HK-2 (cell line): ENCODE measurements around the gene PRLR.

Experiments used
- DNase-seq: peaks from one replicate; pipeline ENCODE4 v3.0.0-alpha.2; 2018; ENCODE audit not compliant: unreplicated experiment

PRLR gene

GRCh38 chr5:35233601-35234000 lies 3.3 kb upstream of the PRLR start:
- no peak for DNase-seq

GRCh38 chr5:35233121-35233520 lies 2.8 kb upstream of the PRLR start:
- DNase-seq, result no peak

DNA sequence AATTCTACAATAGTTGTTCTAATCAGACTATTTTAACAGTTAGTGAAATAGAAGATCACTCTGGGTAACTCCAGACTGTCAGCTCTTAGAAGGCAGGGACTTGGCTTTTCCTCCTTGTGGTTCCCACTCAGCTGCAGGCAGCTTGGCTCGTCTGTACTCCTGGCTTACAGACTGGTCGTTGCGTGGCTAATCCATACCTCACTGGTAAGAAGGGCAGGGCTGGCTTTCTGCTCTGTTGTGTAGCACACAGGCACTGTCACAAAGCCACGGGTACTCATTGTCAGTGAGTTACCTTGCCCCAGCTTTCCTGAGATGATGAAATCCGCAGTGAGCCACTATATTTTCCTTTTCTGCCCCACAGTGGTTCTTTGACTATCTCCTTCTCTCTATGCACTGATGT lies 1.8 kb upstream of the PRLR start:
- DNase-seq, result no peak

DNA sequence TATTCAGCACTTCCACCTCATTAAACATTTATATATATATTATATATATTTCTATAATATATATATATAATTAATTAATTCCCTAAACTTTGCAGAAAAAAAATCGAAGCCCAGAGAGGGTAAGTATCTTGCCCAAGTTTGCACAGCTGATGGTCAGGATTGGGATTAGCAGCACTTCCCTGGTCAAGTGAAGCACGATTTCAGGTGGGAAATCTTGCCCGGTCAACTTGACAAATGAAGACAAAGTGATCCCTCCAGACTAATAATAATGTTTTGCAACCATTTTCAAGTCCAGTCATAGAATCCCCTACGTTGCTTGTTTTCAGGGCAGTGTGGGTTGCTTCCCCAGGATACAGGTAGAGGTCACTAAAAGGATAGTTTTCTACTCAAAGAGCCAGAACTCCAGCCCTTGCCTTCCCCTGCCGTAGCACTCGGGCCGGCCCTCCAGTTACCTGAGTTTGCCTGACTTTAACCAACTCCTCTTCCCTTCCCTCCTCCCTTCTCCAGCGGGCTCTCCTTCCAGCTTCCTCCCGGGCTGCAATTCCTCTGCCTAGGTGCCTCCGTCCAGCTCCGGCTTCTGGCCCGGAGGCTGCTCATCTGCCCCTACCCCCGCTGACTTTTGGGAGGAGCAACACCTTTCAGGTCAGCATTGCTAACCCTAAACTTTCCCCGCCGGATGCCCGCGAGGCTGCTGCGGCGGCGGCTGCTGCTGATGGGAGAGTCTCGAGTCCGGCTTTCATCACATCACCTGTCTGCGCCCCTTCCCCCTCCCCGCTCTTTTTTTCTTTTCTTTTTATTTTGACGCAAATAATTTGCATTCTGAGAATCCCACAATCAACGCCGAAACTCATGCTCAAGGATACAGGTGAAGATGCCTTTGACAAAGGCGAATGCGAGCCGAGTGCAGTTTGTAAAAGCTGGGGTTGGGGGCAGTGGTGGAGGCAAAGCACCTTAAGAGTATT lies 930 bp downstream of the PRLR start:
- DNase-seq, result peak; percentile 17

- no peak for DNase-seq
Measured at GRCh38 chr5:35228310-35228709, 2.0 kb downstream of the PRLR start.

DNA sequence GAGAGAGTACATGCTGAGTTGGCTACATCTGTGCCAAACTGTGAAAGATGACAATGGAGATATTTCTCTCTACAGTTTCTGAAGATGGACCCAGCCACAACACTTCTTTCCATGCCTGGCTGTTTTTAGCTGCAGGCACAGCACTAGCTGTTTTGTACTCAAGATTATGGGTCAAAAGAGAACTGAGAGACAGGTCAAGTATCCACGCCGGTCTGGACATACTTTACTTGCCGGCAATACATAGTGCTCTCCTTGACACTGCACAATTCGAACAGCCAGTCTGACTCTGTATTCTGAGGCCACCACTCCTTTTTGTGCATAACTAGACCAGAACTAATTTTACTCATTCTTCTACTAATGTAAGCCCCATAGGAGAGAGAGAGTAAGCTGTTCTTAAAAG lies 2.6 kb downstream of the PRLR start:
- DNase-seq, result no peak

- DNase-seq, result no peak
Measured at GRCh38 chr5:35223787-35224395, 6.4 kb downstream of the PRLR start.

- DNase-seq, result no peak
Measured at GRCh38 chr5:35220967-35221366, 9.3 kb downstream of the PRLR start.

- no peak for DNase-seq
Measured at GRCh38 chr5:35218981-35219380, 11.3 kb downstream of the PRLR start.

DNA sequence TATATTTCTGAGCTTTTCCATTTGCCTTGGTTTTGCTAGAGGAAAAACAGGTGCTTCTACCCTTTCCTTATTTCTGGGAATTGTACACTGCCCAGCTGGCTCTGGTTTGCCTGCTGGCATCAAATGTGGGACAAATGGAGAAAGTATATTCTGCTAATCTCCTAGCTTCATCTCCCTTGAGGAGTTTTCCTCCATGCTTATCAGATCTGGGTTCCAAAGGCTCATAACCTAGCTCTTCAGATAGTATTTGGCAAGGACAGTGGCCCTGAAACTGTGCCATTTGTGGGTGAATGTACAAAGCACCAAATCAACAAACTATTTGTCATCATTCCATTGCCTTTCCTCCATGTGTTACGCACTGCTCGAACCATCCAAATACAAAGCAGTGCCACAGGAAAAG lies 16.2 kb downstream of the PRLR start:
- DNase-seq, result no peak

DNA sequence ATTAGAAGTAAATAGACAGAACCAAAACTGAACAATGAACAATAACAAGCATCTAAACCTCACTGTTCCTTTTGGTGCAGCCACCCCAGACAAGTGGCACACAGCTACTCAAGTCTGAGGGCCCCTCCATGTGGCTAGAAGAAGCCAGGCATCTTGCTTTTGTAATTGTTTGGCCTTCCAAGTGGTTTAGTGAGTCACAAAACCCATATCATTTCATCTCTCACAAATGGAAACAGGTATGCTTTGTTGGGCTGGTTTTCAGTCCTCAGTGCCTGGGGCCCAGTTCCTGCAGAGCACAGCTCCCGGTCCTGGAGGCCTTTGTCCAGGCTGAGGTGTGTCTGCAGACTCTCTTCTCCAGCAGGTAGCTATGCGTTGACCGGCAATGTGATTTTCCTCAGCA lies 16.7 kb downstream of the PRLR start:
- DNase-seq, result no peak

DNA sequence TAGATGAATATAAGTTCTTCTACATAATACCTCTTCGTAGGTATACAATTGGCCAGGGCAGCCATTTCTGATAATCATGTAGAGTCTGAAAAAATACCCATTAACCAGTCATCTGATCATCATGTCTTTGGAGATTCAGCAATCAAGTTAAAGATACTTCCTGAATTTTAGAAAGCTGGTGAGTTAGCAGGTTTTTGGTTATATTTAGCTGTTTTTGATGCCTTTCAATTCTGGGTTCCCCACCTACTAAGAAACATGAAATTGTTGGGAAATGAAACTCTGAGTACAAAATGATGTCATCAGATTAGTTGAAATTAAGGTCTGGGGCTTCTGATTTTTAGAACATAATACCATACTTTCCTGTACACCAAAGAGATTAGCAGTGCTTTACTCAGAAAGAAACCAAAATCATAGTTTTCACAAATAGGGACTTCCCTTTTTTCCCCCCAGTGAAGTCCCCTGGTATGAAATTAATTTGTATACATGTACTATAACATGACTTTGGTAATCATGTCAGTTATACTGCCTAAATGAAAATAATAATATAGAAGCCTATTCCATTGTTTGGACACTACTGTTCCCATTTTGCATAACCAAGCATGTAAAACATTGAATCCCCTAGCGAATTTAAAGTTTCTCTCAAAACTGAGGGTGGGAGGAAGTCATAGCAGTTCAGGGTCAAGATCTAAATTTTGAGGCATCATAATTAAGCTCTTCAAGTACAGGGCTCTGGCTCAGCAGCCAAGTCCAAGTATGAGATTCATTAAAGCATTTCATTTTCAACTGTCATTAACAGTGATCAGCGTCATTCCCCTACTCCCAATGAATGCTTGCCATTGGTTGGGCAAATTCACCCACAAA lies 17.9 kb downstream of the PRLR start:
- no peak for DNase-seq

DNA sequence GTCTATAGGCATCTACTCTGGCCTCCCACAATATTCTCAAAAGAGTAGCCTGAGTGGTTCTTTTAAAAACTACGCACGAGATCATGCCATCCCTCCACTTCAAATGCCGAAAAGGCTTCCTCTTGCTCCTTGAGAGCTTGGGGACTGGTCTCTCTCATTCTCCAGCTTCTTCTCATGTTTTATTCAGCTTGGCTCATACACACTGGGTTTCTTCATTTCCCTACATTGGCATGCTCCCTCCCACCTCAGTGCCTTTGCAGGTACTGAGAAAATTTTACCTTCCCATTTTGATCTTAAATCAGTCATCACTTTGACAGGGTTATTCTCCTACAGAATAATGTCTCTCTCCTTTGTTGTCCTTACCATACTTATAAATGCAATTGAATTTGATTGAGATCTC lies 20.4 kb downstream of the PRLR start:
- DNase-seq, result no peak

GRCh38 chr5:35205606-35206005 lies 24.7 kb downstream of the PRLR start:
- no peak for DNase-seq

DNA sequence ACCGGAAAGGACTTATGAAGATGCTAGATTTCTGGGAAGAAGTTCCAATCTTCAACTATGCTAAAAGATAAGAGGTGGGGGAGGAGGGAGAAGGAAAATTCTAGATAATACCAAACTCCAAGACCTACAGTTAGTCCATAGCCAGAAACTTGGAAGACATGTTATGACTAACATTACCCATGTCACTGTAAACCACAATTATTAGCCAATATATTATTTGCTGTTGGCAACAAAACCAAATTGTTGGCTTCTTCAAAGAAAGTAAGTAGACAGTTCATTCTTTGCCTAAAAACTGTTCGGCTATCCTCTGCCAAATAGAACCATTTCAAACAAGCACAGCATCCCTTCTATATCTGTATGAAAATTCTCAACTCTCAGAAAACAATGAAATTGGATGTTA lies 25.1 kb downstream of the PRLR start:
- no peak for DNase-seq

GRCh38 chr5:35203403-35203802 lies 26.9 kb downstream of the PRLR start:
- DNase-seq, result no peak

- peak; percentile 3 for DNase-seq
Measured at GRCh38 chr5:35202319-35203111, 27.8 kb downstream of the PRLR start.

GRCh38 chr5:35201291-35201690 lies 29.0 kb downstream of the PRLR start:
- DNase-seq, result no peak

DNA sequence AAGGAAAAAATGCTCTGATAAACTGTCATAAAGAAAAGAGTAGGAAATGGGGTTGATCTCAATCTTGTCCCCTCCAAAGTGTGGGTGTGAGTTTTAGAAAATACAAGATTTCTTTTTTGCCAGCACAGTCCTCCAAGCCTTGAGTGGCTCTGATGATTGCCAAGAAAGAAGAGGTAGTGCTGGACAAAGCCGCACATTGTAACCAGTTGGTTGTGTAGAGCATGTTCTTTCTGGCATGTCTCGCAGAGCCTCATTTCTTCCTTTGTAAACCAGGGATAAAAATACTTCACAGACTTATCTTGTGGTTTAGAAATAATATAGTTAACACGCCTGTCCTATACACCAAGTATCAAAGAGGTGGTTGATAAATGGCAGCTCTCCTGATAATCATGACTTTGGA lies 30.4 kb downstream of the PRLR start:
- DNase-seq, result no peak

DNA sequence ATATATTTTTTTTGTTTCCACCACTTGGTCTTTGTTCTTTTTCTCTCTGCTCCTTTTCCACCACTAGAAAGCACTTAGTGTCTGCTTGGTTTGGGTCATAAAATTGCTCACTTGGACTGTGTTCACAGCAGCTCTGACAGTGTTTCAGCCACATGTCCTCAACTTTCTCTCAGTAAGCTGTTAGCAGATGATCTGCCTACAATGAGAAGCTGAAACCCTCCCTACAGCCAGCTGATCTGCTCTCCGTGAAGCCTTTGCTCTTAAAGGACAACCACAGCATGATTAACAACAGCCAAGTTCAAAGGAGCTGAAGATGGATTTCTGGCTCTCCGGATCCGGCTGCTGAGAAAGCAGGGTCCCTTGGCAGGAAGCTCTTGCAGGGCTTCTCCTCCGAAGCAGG lies 31.6 kb downstream of the PRLR start:
- DNase-seq, result no peak

- DNase-seq, result no peak
Measured at GRCh38 chr5:35198075-35198474, 32.2 kb downstream of the PRLR start.

DNA sequence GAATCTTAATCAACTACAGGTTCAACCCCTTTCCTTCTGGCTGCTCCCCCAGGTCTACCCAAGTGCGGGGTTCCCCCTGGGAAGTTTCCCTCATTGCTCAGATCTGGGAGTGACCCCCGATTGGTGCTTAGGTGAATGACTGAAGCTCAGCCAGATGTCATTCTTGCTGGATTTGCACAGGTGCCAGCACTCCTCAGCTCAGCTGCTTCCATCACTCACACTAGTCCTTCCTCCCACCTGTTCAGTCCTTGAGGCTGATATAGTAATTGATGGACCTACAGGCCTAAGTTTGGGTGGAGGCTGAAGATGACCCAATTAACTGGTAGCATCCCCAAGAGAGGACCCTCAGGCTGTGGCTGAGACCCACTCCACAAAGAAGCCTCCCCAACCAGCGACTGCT lies 32.9 kb downstream of the PRLR start:
- no peak for DNase-seq
